Measurements from ENCODE around the gene DUSP15.

GRCh38 chr20:31849306-31849930 is 20.9 kb downstream of the DUSP15 start:
- TF ChIP-seq POLR2A (IDR thresholded peaks at IDR 0.05; ENCODE audit: low read length) (no peak), GATA1 (IDR thresholded peaks at IDR 0.05; ENCODE audit: low read depth, low read length) (no peak)

Data from erythroblast (primary cell).